Measurements from ENCODE around the gene IQCH. TPM values are rescaled to one million over a fixed set of nuclear protein-coding genes. Genes with fewer than 3 reads are reported as not detected.

Gene IQCH
- polyA plus RNA-seq (2013, experiment 1 of 4): 4.9 TPM
- 5.3 TPM for polyA plus RNA-seq (2013, experiment 2 of 4)
- polyA plus RNA-seq (2013, experiment 3 of 4): 2.9 TPM
- 4.7 TPM for polyA plus RNA-seq (2013, experiment 4 of 4)

GRCh38 chr15:67254238-67255175 is at the start of gene IQCH, which contains the start of gene AAGAB:
Gene IQCH, plus strand, starts transcription at chr15:67254786. Its CDS starts 111 bp downstream, at chr15:67254897.
Gene AAGAB, minus strand, starts transcription at chr15:67254661. Its CDS starts 30 bp downstream, at chr15:67254631.
- Histone ChIP-seq H3K36me3 (ENCODE audit: control insufficient read depth, insufficient read depth, low read length) (no peaks in the 10 kb centered on the region), H3K27me3 (ENCODE audit: control insufficient read depth, insufficient read depth, low read length, poor library complexity, severe bottlenecking) (peaks cover 12% of the 10 kb centered on the region), H3K4me1 (ENCODE audit: control insufficient read depth, insufficient read depth, low read length) (no peaks in the 10 kb centered on the region), H3K27ac (ENCODE audit: insufficient read depth, low read depth, low read length, poor library complexity, severe bottlenecking) (peak within 1 kb of the TSS; percentile 58), H3K4me3 (ENCODE audit: insufficient read depth, low read depth, low read length) (peak within 1 kb of the TSS; percentile 81), H3K9me3 (ENCODE audit: control insufficient read depth, low read length) (no peaks in the 10 kb centered on the region)
- 0% methylated on average over 76 of the region's 76 CpGs for WGBS, 2 experiments

- H3K4me3 ChIP-seq (ENCODE audit: insufficient read depth, low read depth, low read length): no peak overlapping the region
- H3K27ac ChIP-seq (ENCODE audit: insufficient read depth, low read depth, low read length, poor library complexity, severe bottlenecking): no peak overlapping the region
- no peaks in the 10 kb centered on the region for H3K27me3 ChIP-seq (ENCODE audit: control insufficient read depth, insufficient read depth, low read length, poor library complexity, severe bottlenecking)
- no peaks in the 10 kb centered on the region for H3K4me1 ChIP-seq (ENCODE audit: control insufficient read depth, insufficient read depth, low read length)
- no peaks in the 10 kb centered on the region for H3K36me3 ChIP-seq (ENCODE audit: control insufficient read depth, insufficient read depth, low read length)
- no peaks in the 10 kb centered on the region for H3K9me3 ChIP-seq (ENCODE audit: control insufficient read depth, low read length)
- 98 to 100% methylated on average over 3 of the region's 3 CpGs for WGBS, 2 experiments
These were observed 46.9 kb upstream of the IQCH start for GRCh38 chr15:67207555-67208207.

GRCh38 chr15:67208396-67208795 is 46.2 kb upstream of the IQCH start:
- no peaks in the 10 kb centered on the region for H3K27me3 ChIP-seq (ENCODE audit: control insufficient read depth, insufficient read depth, low read length, poor library complexity, severe bottlenecking)
- 97 to 100% methylated on average over 1 to 2 of the region's 2 CpGs for WGBS, 2 experiments
- no peak overlapping the region for H3K27ac ChIP-seq (ENCODE audit: insufficient read depth, low read depth, low read length, poor library complexity, severe bottlenecking)
- no peak overlapping the region for H3K4me3 ChIP-seq (ENCODE audit: insufficient read depth, low read depth, low read length)
- H3K4me1 ChIP-seq (ENCODE audit: control insufficient read depth, insufficient read depth, low read length): no peaks in the 10 kb centered on the region
- no peaks in the 10 kb centered on the region for H3K9me3 ChIP-seq (ENCODE audit: control insufficient read depth, low read length)
- no peaks in the 10 kb centered on the region for H3K36me3 ChIP-seq (ENCODE audit: control insufficient read depth, insufficient read depth, low read length)

GRCh38 chr15:67210555-67211168 is 43.9 kb upstream of the IQCH start:
- H3K9me3 ChIP-seq (ENCODE audit: control insufficient read depth, low read length): no peaks in the 10 kb centered on the region
- H3K4me3 ChIP-seq (ENCODE audit: insufficient read depth, low read depth, low read length): no peak overlapping the region
- H3K36me3 ChIP-seq (ENCODE audit: control insufficient read depth, insufficient read depth, low read length): no peaks in the 10 kb centered on the region
- no peak overlapping the region for H3K27ac ChIP-seq (ENCODE audit: insufficient read depth, low read depth, low read length, poor library complexity, severe bottlenecking)
- no peaks in the 10 kb centered on the region for H3K27me3 ChIP-seq (ENCODE audit: control insufficient read depth, insufficient read depth, low read length, poor library complexity, severe bottlenecking)
- WGBS, 2 experiments: 93% methylated on average over 5 of the region's 5 CpGs
- H3K4me1 ChIP-seq (ENCODE audit: control insufficient read depth, insufficient read depth, low read length): no peaks in the 10 kb centered on the region

- Histone ChIP-seq H3K27me3 (ENCODE audit: control insufficient read depth, insufficient read depth, low read length, poor library complexity, severe bottlenecking) (no peaks in the 10 kb centered on the region), H3K36me3 (ENCODE audit: control insufficient read depth, insufficient read depth, low read length) (no peaks in the 10 kb centered on the region), H3K9me3 (ENCODE audit: control insufficient read depth, low read length) (no peaks in the 10 kb centered on the region), H3K4me3 (ENCODE audit: insufficient read depth, low read depth, low read length) (no peak overlapping the region), H3K4me1 (ENCODE audit: control insufficient read depth, insufficient read depth, low read length) (no peaks in the 10 kb centered on the region), H3K27ac (ENCODE audit: insufficient read depth, low read depth, low read length, poor library complexity, severe bottlenecking) (no peak overlapping the region)
- WGBS, 2 experiments: 97 to 98% methylated on average over 3 to 4 of the region's 4 CpGs
These were observed 41.8 kb upstream of the IQCH start for GRCh38 chr15:67212684-67213367.

GRCh38 chr15:67215102-67215501 is 39.5 kb upstream of the IQCH start:
- H3K36me3 ChIP-seq (ENCODE audit: control insufficient read depth, insufficient read depth, low read length): no peaks in the 10 kb centered on the region
- 96 to 98% methylated on average over 4 to 5 of the region's 6 CpGs for WGBS, 2 experiments
- H3K4me3 ChIP-seq (ENCODE audit: insufficient read depth, low read depth, low read length): no peak overlapping the region
- H3K9me3 ChIP-seq (ENCODE audit: control insufficient read depth, low read length): no peaks in the 10 kb centered on the region
- no peak overlapping the region for H3K27ac ChIP-seq (ENCODE audit: insufficient read depth, low read depth, low read length, poor library complexity, severe bottlenecking)
- H3K4me1 ChIP-seq (ENCODE audit: control insufficient read depth, insufficient read depth, low read length): no peaks in the 10 kb centered on the region
- no peaks in the 10 kb centered on the region for H3K27me3 ChIP-seq (ENCODE audit: control insufficient read depth, insufficient read depth, low read length, poor library complexity, severe bottlenecking)

GRCh38 chr15:67216859-67217258 is 37.7 kb upstream of the IQCH start:
- Histone ChIP-seq H3K4me3 (ENCODE audit: insufficient read depth, low read depth, low read length) (no peak overlapping the region), H3K9me3 (ENCODE audit: control insufficient read depth, low read length) (no peaks in the 10 kb centered on the region), H3K4me1 (ENCODE audit: control insufficient read depth, insufficient read depth, low read length) (no peaks in the 10 kb centered on the region), H3K27me3 (ENCODE audit: control insufficient read depth, insufficient read depth, low read length, poor library complexity, severe bottlenecking) (no peaks in the 10 kb centered on the region), H3K36me3 (ENCODE audit: control insufficient read depth, insufficient read depth, low read length) (no peaks in the 10 kb centered on the region), H3K27ac (ENCODE audit: insufficient read depth, low read depth, low read length, poor library complexity, severe bottlenecking) (no peak overlapping the region)

- no peak overlapping the region for H3K27ac ChIP-seq (ENCODE audit: insufficient read depth, low read depth, low read length, poor library complexity, severe bottlenecking)
- no peaks in the 10 kb centered on the region for H3K9me3 ChIP-seq (ENCODE audit: control insufficient read depth, low read length)
- H3K4me1 ChIP-seq (ENCODE audit: control insufficient read depth, insufficient read depth, low read length): no peaks in the 10 kb centered on the region
- no peaks in the 10 kb centered on the region for H3K36me3 ChIP-seq (ENCODE audit: control insufficient read depth, insufficient read depth, low read length)
- H3K4me3 ChIP-seq (ENCODE audit: insufficient read depth, low read depth, low read length): no peak overlapping the region
- no peaks in the 10 kb centered on the region for H3K27me3 ChIP-seq (ENCODE audit: control insufficient read depth, insufficient read depth, low read length, poor library complexity, severe bottlenecking)
These were observed 36.2 kb upstream of the IQCH start for GRCh38 chr15:67218428-67218827.

GRCh38 chr15:67219288-67219687 is 35.3 kb upstream of the IQCH start:
- H3K36me3 ChIP-seq (ENCODE audit: control insufficient read depth, insufficient read depth, low read length): no peaks in the 10 kb centered on the region
- no peaks in the 10 kb centered on the region for H3K27me3 ChIP-seq (ENCODE audit: control insufficient read depth, insufficient read depth, low read length, poor library complexity, severe bottlenecking)
- WGBS, 2 experiments: 95 to 96% methylated on average over 2 of the region's 2 CpGs
- no peaks in the 10 kb centered on the region for H3K9me3 ChIP-seq (ENCODE audit: control insufficient read depth, low read length)
- no peaks in the 10 kb centered on the region for H3K4me1 ChIP-seq (ENCODE audit: control insufficient read depth, insufficient read depth, low read length)
- H3K27ac ChIP-seq (ENCODE audit: insufficient read depth, low read depth, low read length, poor library complexity, severe bottlenecking): no peak overlapping the region
- no peak overlapping the region for H3K4me3 ChIP-seq (ENCODE audit: insufficient read depth, low read depth, low read length)
